OCI-LY1 (cell line): ENCODE results near the gene MTO1.
A peak's percentile ranks its signal among the peaks of the same experiment; 100 is the strongest.
"Not testable (repeated sequence)": the region's sequence is repeated elsewhere in the genome, so short reads cannot be mapped to it uniquely, and the experiment has no call there.

ENCODE experiments used
- H2AFZ ChIP-seq: fragments of 200-600 bp; sonication (generic), shearing (Covaris generic); 2 replicates; pipeline ENCODE4 v1.6.0; 2014; ENCODE audit warnings: antibody characterized with exemption, mild to moderate bottlenecking, low read length
- H3F3A ChIP-seq: fragments of 200-600 bp; sonication (generic), shearing (Covaris generic); 2 replicates; pipeline ENCODE4 v1.6.0; 2014; ENCODE audit warnings: mild to moderate bottlenecking, antibody characterized with exemption, low read length, moderate library complexity; ENCODE audit not compliant: insufficient read depth
- H3K27ac ChIP-seq: fragments of 200-600 bp; sonication (generic); 2 replicates; pipeline ENCODE4 v1.5.1; 2014; ENCODE audit warnings: low read length, mixed run types, mild to moderate bottlenecking, low read depth; ENCODE audit not compliant: poor library complexity, severe bottlenecking
- H3K27me3 ChIP-seq: fragments of 200-600 bp; sonication (generic); 2 replicates; pipeline ENCODE4 v1.6.0; 2014; ENCODE audit warnings: antibody characterized with exemption, mild to moderate bottlenecking, low read length, moderate library complexity; ENCODE audit not compliant: insufficient read depth
- H3K36me3 ChIP-seq: fragments of 200-600 bp; sonication (generic); 2 replicates; pipeline ENCODE4 v1.6.1; 2014; ENCODE audit warnings: mild to moderate bottlenecking, antibody characterized with exemption, low read length, moderate library complexity, mixed read lengths; ENCODE audit not compliant: insufficient read depth
- H3K4me1 ChIP-seq: fragments of 200-600 bp; sonication (generic); 2 replicates; pipeline ENCODE4 v1.5.1; 2014; ENCODE audit warnings: mild to moderate bottlenecking, low read length, moderate library complexity; ENCODE audit not compliant: insufficient read depth, severe bottlenecking
- H3K4me2 ChIP-seq: fragments of 200-600 bp; sonication (generic), shearing (Covaris generic); 2 replicates; pipeline ENCODE4 v1.6.1; 2014; ENCODE audit warnings: low read length
- H3K4me3 ChIP-seq: fragments of 200-600 bp; sonication (generic); 2 replicates; pipeline ENCODE4 v1.5.1; 2014; ENCODE audit warnings: low read length, low read depth, mild to moderate bottlenecking, mixed read lengths; ENCODE audit not compliant: poor library complexity, severe bottlenecking
- H3K79me2 ChIP-seq: fragments of 200-600 bp; shearing (Covaris generic); 2 replicates; pipeline ENCODE4 v1.6.1; 2016; ENCODE audit warnings: mixed run types, low read length, mixed read lengths; ENCODE audit not compliant: insufficient read depth
- H3K9ac ChIP-seq: fragments of 200-600 bp; sonication (generic), shearing (Covaris generic); 2 replicates; pipeline ENCODE4 v1.6.1; 2014; ENCODE audit warnings: mild to moderate bottlenecking, low read length, mixed read lengths
- H3K9me2 ChIP-seq: fragments of 200-600 bp; sonication (generic), shearing (Covaris generic); 2 replicates; pipeline ENCODE4 v1.6.1; 2014; ENCODE audit warnings: low read depth, mild to moderate bottlenecking, low read length, mixed read lengths
- H3K9me3 ChIP-seq: fragments of 200-600 bp; shearing (Covaris generic); 2 replicates; pipeline ENCODE4 v1.6.1; 2014; ENCODE audit warnings: low read length, mixed read lengths
- H4K20me1 ChIP-seq: fragments of 200-600 bp; sonication (generic), shearing (Covaris generic); 2 replicates; pipeline ENCODE4 v1.6.0; 2016; ENCODE audit warnings: mild to moderate bottlenecking, low read length; ENCODE audit not compliant: insufficient read depth
- CTCF ChIP-seq: fragments of 200-600 bp; sonication (generic), shearing (Covaris generic); IDR thresholded peaks from 2 replicates; pipeline ENCODE4 v1.5.1; 2017; ENCODE audit warnings: mild to moderate bottlenecking, antibody characterized with exemption, low read length, moderate library complexity, mixed read lengths
- EZH2 ChIP-seq: fragments of 200-600 bp; sonication (generic), shearing (Covaris generic); IDR thresholded peaks from 2 replicates; pipeline ENCODE4 v1.8.0; 2017; ENCODE audit warnings: borderline replicate concordance, mixed run types, mild to moderate bottlenecking, antibody characterized with exemption, low read length, moderate library complexity, mixed read lengths

MTO1 gene

DNA sequence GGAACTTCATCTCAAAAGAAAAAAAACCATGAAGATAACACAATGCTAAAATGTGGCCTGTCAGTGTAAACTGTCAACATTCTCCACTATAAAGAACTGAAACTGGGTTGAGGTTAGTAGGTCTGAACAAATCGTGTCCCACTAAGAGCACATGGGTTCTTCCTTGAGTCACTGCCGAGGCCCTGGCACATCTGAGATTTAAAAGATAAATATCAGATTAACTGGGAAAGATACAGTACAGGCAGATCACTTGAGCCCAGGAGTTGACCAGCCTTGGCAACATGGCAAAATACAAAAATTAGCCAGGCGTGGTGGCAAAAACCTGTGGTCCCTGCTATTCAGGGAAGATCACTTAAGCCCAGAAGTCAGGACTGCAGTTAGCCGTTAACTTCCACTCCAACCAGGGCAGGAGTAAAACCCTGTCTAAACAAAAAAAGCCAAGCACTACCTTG, 53.7 kb downstream of the MTO1 start:
- no peak overlapping the region for H2AFZ ChIP-seq
- H3K9me3 ChIP-seq: no peaks in the 10 kb centered on the region
- H3K4me1 ChIP-seq: peaks cover 36% of the 10 kb centered on the region
- peaks cover 27% of the 10 kb centered on the region for H3F3A ChIP-seq
- peaks cover 5% of the 10 kb centered on the region; the same call in 1 of the 2 replicates for H3K79me2 ChIP-seq
- 0 out of 2 replicates have a peak overlapping the region, but pooled peaks have one; percentile 10 for H3K9ac ChIP-seq
- peak overlapping the region; percentile 27; the same call in 1 of the 2 replicates for H3K4me2 ChIP-seq
- H3K9me2 ChIP-seq: no peaks in the 10 kb centered on the region
- no peak overlapping the region for H3K4me3 ChIP-seq
- H3K36me3 ChIP-seq: peaks cover 60% of the 10 kb centered on the region
- no peaks in the 10 kb centered on the region for H3K27me3 ChIP-seq
- TF ChIP-seq EZH2 (no peak), CTCF (no peak)
- H3K27ac ChIP-seq: peak overlapping the region; percentile 70
- no peaks in the 10 kb centered on the region for H4K20me1 ChIP-seq

GRCh38 chr6:73516514-73517489, 55.3 kb downstream of the MTO1 start:
- Histone ChIP-seq H3K27ac (peak overlapping the region; percentile 70), H3K4me1 (peaks cover 36% of the 10 kb centered on the region), H2AFZ (no peak overlapping the region), H3K4me2 (peak overlapping the region; percentile 45), H3K36me3 (peaks cover 66% of the 10 kb centered on the region), H3F3A (peaks cover 27% of the 10 kb centered on the region), H3K9me3 (no peaks in the 10 kb centered on the region), H3K9ac (no peak overlapping the region), H4K20me1 (no peaks in the 10 kb centered on the region), H3K9me2 (no peaks in the 10 kb centered on the region), H3K4me3 (peak overlapping the region; percentile 10), H3K79me2 (peaks cover 5% of the 10 kb centered on the region; the same call in 1 of the 2 replicates), H3K27me3 (no peaks in the 10 kb centered on the region)
- TF ChIP-seq CTCF (no peak), EZH2 (no peak)

DNA sequence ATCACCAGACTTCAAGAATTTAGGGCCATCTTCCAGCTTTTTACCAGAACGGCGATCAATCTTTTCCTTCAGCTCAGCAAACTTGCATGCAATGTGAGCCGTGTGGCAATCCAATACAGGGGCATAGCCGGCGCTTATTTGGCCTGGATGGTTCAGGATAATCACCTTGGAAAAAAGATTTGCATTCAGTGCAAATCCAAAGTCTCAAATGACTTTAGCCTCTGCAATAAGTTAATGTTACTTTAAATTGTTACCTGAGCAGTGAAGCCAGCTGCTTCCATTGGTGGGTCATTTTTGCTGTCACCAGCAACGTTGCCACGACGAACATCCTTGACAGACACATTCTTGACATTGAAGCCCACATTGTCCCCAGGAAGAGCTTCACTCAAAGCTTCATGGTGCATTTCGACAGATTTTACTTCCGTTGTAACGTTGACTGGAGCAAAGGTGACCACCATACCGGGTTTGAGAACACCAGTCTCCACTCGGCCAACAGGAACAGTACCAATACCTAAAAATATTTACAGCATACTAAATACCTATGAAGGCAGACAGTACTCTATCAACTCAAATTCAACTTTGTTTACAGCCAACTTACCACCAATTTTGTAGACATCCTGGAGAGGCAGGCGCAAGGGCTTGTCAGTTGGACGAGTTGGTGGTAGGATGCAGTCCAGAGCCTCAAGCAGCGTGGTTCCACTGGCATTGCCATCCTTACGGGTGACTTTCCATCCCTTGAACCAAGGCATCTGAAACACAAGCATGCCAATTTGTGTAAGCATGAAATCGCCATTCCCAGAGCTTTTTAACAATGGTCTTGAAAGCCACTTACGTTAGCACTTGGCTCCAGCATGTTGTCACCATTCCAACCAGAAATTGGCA, 56.8 kb downstream of the MTO1 start:
- Histone ChIP-seq H3K27ac (peak overlapping the region; percentile 45), H3K4me1 (peaks cover 47% of the 10 kb centered on the region), H3K4me2 (peak overlapping the region; percentile 67), H3K4me3 (peak overlapping the region; percentile 77), H3F3A (peaks cover 27% of the 10 kb centered on the region), H3K36me3 (peaks cover 62% of the 10 kb centered on the region), H3K9ac (peak overlapping the region; percentile 25; the same call in 1 of the 2 replicates)
- not testable (repeated sequence) for H3K9me3 ChIP-seq, H4K20me1 ChIP-seq, H3K9me2 ChIP-seq, H3K79me2 ChIP-seq, H3K27me3 ChIP-seq, H2AFZ ChIP-seq

- H3K9ac ChIP-seq: peak overlapping the region; percentile 92
- peak overlapping the region; percentile 94 for H3K27ac ChIP-seq
- not testable (repeated sequence) for H3K79me2 ChIP-seq, H3K9me3 ChIP-seq, H2AFZ ChIP-seq, H3K27me3 ChIP-seq, H3K9me2 ChIP-seq, H4K20me1 ChIP-seq
- peak overlapping the region; percentile 77 for H3K4me3 ChIP-seq
- H3K4me1 ChIP-seq: peaks cover 52% of the 10 kb centered on the region
- H3K4me2 ChIP-seq: peak overlapping the region; percentile 67
- H3F3A ChIP-seq: peaks cover 25% of the 10 kb centered on the region
- H3K36me3 ChIP-seq: peaks cover 62% of the 10 kb centered on the region
These were observed 57.7 kb downstream of the MTO1 start for GRCh38 chr6:73518982-73519881.
